Ovary (tissue), 3 donors: ENCODE results near the gene MICALL2.

Source experiments
- CTCF ChIP-seq, 3 donors: fragments of 450-650 bp in 2 of 3; fragments of 200-600 bp in 1 of 3; IDR thresholded peaks; one replicate each; pipeline versions ENCODE4 v1.5.1 to v1.8.0; 2016 to 2022; ENCODE audit warnings: antibody characterized with exemption in 3 of 3, mild to moderate bottlenecking in 1 of 3
- POLR2A ChIP-seq: fragments of 450-650 bp; IDR thresholded peaks from one replicate; pipeline ENCODE4 v1.6.1; 2017; ENCODE audit warnings: antibody characterized with exemption, mild to moderate bottlenecking, moderate library complexity
- donor health status: DM: no; HTN: no; CAD: no.

GRCh38 chr7:1483079-1483478, 23.8 kb upstream of the MICALL2 start:
- TF ChIP-seq POLR2A (no peak), CTCF (IDR thresholded peaks at IDR 0.05) (no peak)
